GM21515 (cell line): Measurements from ENCODE around the gene NDUFS6.
"Not testable (repeated sequence)": the region's sequence is repeated elsewhere in the genome, so short reads cannot be mapped to it uniquely, and the experiment has no call there.

Experiments
- ATAC-seq: cut with Tn5 transposase; IDR thresholded peaks from one replicate; pipeline ENCODE4 v1.9.1; 2021; ENCODE audit not compliant: unreplicated experiment

Gene NDUFS6

DNA sequence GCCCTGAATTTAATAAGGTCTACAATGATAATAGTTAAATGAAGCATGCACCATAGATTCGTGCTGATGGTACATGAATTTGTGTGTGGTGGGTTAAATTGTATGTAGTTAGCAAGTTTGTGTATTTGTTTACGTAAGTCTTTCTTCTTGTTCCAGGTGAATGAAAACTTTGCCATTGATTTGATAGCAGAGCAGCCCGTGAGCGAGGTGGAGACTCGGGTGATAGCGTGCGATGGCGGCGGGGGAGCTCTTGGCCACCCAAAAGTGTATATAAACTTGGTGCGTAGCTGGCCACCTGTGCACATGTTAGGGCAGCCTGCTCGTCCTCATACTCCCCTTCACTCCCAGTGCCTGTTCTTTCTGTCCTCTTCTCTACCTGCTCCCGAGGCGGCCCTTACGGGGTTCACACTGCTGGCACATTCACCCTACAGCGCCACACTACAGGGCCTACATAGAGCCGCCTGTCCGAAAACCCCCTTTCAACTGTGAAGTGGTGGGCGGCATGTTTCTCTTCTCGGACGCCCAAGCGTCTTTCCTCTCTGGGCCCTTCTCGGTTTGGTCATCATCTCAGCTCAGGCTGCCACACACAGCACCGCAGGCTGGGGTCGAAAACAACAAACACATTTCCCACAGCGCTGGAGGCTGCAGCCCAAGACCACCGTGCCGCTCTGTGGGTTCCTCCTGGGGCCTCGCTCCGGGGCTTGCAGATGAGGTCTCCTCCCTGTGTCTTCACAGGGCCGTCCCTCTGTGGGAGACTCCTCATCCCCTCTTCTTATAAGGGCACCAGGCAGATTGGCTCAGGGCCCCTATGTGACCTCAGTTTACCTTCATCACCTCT is 13.2 kb downstream of the NDUFS6 start:
- no peak for ATAC-seq

DNA sequence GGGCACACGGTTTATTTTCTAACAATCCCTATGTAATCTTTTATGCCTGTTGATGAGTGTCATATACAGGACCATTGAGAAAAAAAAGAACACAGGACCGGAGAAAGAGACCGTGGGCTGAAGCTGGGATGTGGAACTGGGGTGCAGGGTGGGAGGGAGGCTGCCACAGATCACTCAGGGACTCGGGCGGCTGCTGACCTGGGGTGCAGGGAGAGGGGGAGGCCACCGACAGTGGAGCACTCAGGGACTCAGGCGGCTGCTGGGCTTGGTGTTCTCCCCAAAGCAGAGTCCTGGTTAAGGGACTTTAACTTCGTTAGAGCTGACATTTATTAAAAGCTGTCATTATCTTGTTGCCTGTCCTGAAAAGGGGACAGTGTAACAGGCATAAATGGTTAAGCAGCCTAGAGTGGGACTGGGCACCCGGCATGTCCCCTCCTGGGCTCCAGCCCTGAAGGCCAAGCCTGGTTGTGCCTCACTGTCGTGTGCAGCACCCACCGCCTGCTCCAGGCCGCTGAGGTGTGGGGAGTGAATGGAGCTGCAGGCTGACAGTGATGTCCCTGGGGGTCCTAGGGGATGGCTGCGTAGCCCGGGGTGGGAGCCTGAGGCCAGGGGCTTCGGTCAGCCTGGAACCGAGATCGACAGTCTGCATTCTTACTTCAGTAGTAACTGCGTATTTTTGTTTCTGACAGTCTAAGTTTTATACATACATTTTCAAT is 14.0 kb downstream of the NDUFS6 start:
- ATAC-seq, result no peak

DNA sequence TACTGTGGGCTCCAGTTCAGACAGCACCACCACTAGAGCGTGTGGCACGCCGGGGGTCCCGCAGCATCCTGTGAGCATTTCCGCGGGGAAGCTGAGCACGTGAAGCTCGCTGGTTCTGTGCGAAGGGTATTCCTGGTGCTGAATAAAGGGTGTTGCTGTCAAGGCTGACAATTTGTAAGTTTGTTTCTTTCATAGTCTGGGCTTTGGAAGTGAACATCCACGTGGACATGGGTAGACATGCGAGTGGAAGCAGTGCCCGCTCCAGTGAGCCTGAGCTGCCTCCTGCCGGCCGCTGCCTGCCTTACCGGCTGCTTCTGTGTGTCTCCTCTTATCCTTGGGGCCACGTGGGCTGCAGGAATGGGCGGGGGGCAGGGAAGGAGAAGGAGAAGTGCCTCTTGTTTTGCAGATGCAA is 14.7 kb downstream of the NDUFS6 start:
- ATAC-seq, result no peak

DNA sequence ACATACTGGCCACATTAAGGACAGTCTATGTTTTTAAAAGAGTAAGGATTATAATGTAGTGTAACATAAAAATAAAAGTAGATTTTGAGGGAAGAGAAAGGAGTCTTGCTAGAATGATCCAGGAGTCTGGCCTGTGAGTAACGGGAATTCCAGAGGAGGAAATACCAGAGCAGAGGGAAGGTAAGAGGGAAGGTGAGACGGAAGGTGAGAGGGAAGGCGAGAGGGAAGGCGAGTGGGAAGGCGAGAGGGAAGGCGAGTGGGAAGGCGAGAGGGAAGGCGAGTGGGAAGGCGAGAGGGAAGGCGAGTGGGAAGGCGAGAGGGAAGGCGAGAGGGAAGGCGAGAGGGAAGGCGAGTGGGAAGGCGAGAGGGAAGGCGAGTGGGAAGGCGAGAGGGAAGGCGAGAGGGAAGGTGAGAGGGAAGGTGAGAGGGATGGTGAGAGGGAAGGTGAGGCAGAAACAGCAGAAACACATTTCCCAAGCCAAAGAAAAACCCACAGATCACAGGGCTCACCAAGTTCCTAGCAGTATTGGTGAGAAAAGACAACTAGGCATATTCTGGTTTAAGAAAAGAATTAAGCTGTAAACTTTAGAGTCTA is 15.4 kb downstream of the NDUFS6 start:
- ATAC-seq, result not testable (repeated sequence)

DNA sequence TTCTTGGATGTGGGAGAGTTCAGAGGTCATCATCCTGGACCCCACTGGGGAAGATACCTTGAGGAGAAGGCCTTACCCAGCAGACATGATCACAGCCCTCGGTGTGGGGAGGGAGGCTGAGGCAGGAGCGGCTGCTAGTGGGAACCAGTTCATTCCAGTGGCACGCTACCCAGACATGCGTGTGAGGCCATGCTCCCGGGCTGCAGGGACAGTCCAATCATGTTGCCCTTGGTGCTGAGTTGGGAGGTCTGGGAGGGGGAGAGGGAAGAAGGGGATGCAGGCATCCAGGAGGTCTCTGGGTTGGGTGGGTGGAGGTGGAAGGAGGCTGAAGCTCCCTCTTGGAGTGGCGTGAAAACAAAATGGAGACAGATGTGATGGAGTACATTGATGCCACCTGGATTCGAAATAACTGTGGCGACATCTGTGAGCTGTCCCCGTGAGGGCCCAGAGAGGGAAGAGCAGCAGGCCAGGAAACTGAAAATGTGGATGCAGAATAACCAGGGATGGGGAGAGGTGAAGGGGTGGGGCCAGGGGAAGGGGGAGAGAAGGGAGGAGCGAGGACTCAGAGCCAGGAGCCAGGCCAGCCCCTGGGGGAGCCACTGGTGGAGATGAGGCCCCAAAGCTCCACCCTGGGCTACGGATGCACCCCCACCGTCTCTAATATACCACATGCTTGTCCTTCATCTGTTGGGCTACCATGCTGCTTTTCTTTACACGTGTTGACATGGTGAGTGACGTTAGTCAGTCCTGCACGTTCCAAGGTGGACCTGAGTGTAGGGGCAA is 16.2 kb downstream of the NDUFS6 start:
- no peak for ATAC-seq

DNA sequence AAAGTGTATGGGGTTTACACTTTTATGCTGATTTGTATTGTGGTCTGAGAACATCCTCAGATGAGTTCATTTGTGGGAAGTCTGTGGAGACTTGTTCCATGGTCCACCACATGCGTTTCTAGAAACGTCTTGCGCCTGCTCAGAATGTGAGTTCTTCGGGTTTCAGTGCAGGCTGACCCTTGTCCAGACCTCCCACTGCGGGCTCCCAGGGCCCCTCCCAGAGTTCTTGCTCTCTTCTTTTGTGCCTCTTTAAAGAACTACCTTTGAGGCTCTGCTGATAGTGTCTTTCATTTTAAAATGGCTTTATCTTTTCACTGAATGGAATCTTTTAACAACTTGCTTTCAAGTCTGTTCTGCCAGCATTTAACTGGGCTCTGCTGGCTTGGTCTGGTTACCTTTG is 17.6 kb downstream of the NDUFS6 start:
- ATAC-seq, result no peak

DNA sequence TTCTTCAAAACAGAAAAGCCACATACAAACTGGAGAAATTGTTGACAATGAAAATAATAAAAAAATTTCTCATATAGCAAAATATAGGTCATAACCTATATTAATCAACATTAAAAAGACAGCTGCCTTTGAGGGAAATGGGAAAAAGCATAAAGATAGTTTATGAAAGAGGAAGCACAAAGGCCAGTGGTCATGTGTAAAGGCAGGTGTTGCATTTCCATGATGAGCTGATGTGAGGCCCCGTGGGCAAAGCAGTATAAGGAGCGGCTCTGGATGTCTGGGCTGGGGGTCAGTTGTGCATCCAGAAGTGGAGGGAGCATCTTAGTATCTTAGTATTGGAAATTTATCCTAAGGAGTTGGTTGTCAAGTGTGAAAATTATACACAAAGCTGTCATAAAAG is 18.3 kb downstream of the NDUFS6 start:
- ATAC-seq, result no peak

DNA sequence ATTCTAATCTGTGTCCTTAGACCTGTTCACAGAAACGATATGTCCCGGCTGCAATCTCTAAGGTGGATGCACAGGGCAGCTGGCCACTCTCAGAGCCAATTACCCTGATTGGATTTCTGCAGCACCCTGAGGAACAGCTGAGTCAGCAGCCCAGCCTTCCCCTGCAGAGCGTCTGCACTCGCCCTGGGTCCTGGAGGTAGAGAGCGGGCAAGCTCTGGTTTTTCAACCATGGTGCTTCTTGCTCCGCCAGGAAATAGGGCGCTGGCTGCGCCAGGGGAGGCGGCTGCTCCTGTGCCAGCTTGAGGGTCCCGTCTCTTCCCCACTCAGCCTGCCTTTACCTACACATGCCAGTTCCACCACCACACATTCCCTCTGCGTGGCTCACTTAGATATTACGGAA is 19.2 kb downstream of the NDUFS6 start:
- ATAC-seq, result no peak

DNA sequence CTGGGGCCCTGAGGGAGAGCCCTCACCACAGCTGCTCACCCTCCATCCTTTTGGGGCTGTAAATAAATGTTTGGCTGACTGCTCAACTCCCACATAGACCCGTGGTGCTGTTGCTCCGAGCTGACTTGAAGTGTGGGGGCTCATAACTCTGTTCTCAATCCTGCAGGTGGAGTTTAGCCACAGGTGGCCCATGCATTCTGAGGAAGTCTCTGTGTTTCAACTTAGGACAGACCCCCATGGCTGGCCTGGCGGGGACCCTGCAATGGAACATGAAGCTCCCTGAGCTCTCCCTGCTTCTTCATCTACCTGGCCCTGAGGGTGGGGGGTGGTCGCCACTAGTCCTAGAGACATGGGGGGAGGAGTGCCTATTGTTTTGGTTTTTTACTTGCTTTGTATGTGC is 19.7 kb downstream of the NDUFS6 start:
- no peak for ATAC-seq

DNA sequence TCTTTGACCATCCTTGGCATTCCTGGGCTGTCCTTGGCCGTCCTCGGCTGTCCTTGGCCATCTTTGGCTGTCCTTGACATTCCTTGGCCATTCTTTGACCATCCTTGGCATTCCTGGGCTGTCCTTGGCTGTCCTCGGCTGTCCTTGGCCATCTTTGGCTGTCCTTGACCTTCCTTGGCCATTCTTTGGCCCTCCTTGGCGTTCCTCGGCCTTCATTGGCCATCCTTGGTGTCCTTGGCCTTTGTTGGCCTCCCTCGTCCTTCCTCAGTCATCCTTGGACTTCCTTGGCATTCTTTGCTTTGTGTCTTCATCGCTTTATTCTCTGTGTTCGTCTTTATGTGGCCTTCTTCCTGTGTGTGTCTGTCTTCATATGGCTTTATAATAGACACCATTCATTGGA is 20.7 kb downstream of the NDUFS6 start:
- no peak for ATAC-seq

DNA sequence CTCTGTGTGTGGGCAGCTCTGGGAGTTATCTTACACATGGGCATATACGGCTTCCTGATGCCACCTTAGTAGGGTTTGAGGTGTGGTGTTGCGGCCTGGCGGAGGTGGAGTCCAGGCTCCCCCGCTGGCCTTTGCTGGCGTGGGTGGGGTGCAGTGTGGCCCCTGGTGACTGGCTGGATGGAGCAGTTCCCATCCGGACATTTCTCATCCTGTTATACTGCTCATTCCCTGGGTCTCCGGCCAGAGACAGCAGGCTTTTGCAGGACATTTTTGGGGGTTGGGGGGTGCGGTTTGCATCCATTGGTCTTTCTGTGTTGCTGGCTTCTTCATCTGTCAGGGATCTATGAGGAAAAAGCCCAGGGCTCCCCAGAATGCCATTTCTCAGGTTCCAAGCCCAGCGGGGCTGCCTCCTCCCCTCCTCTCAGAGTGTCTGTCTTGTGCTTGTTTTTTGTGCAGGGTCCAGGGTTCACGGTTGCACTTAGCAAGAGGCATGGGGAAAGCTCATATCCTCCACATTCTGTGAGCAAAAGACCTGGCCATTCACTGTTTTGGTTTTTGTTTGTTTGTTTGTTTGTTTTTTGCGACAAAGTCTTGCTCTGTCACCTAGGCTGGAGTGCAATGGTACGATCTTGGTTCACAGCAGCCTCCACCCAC is 22.3 kb downstream of the NDUFS6 start:
- no peak for ATAC-seq

DNA sequence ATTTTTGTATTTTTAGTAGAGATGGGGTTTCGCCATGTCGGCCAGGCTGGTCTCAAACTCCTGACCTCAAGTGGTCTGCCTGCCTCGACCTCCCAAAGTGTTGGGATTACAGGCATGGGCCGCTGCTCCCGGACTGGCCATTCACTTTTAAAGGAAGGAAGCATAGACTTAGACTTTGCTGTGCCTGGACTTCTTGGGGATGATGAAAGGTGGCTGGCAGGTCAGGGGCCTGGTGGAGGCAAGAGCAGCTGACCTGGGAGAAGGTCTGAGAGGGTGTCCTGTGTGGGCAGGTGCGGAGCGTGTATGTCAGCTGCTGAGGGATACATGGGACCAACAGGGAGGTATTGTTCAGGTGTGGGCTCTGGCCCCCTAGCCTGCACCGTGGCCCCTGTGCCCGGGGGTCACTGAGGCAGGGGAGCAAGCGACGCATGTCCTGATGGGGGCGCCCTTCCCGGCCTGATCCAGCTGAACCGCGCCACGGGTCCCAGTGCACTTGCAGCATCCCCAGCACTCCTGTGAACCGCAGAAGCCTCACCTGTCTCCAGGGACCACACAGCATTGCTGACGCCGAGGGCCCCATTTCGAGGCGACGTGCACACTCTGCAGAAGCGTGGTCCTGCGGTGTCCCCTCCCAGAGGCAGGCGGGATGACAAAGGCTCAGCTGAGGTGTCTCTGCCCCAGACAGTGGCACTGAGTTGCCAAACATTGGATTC is 23.1 kb downstream of the NDUFS6 start:
- no peak for ATAC-seq

DNA sequence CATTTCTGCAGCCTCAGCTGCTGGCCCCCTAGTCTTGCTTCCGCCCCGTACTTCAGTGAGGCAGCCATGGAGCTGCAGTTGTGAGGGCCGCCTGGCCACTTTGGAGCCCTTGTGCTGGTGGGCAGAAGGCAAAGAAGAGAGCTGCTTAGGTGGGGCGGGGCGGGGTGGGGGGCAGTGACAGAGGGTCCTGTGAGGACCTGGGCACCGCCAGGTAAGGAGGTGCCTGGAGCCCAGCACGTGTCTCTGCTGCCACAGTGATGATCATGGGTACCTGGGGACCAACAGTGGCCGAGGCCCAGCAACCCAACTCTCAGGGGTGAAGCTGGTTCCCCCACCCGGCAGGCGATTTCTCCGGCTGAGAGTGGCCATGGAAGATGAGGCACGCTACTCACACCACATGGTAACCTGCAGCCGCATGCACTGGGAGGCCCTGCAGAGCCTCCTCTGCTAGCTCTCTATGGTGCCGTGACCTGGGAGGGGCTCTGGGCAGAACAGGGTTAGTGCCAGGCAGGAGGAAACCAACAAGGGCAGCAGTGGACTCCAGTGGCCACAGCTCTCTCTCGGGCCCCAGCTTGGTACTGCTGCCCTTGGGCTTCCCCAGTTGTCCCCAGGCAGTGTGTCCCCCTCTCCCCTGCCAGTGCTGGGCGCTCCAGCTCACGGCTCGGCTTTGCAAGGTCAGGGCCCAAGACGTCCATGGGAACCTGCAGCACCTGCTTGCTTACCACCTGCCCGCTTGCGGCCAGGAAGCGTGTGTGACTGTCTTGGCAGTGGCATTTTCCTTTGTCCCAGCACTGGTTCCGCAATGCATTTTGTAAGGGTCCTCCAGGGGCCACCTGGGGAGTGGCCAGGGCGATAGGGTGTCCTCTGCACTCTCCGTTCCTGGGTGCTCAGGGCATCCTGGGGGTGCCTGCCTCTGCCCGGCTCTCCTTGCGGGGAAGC is 24.0 kb downstream of the NDUFS6 start:
- no peak for ATAC-seq

DNA sequence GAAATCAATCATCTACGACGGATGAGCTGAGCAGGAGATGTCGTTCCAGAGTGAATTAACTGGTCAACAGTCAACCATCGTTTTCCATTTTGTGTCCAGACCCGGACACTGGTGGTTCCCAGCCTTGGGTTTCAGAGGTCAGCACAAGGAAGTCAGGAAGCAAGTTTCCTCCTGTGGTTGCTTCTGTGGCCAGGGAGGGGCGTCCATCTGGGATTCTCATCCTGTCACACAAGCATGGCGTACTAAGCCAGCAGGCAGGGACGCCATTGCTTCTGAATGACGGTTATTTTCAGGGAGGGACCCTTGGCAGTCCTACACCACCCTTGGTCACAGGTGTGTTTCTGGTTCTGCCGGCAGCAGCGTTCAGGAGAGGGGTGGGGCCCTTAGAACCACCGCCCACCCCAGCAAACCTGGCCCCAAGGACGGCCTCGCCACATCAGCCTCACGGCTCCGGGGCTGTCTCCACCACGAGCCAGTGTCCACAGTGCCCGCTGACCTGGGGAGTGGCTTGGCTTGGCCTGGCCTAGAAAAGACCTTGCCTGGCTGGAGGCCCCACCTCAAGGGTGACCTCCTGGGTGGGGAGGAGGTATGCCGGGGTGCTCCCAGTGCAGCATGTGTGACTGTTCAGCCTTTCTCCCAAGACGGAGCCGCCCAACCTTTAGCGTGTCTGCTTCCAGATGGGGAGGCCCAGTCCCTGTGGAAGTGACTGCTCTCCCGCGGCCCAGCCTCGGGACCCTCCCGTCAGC is 25.2 kb downstream of the NDUFS6 start:
- no peak for ATAC-seq

DNA sequence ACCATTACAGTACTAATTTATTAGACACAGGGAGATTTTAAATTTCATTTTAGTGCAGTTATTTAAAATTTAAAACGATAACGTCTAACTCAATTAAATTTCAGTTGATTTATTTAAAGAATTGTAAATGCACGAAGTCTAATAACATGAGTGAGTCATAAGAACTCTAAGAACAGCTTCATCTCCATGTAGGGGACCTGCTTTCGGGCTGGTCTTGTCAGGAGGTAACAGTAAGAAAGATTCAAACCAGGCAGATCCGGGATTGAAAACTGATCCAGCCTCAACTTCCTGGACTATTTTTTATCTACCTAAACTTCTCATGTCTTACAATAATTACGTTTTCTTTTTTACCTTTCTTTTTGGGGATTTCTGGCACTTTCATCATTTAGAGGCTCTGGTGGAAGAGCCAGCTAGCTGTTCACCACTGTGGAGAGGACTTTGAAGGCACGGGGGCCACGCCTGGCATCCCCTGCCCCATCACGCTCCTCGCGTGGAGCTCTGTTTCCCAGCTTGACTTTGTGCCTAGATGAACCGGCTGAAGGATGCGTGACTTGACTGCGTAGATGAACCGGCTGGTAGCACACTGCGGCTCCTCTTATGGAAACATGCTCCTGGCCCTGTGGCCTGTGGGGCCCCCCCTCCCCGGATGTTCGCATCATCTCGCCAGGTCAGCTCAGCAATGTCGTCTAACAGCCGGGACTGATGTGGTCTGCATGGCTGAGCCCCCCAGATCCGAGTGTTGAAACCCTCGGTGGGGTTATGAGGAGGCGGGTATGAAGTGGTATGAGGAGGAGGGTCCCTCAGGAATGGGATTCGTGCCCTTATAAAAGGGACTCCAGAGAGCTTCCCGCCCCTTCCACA is 26.0 kb downstream of the NDUFS6 start:
- no peak for ATAC-seq

DNA sequence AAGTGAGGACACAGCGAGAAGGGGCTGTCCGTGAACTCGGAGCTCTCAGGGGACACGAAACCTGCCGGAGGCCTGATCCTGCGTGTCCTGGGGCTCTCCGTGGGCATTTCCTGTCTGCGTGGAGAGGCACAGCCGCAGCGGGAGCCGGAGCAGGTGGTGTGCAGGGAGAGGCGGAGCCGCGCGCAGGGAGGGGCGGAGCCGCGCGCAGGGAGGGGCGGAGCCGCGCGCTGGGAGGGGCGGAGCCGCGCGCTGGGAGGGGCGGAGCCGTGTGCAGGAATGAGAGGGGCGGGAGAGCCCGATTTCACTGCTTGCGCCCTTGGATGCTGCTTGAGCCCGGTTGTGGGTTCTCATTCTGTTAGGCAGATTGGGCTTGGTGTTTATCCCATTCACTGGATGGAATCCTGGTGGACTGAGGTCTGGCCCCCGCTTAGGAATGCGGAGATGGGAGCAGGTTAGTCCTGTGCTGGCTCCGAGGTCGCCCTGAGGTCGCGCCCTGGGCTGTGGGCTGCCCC is 26.7 kb downstream of the NDUFS6 start:
- no peak for ATAC-seq

DNA sequence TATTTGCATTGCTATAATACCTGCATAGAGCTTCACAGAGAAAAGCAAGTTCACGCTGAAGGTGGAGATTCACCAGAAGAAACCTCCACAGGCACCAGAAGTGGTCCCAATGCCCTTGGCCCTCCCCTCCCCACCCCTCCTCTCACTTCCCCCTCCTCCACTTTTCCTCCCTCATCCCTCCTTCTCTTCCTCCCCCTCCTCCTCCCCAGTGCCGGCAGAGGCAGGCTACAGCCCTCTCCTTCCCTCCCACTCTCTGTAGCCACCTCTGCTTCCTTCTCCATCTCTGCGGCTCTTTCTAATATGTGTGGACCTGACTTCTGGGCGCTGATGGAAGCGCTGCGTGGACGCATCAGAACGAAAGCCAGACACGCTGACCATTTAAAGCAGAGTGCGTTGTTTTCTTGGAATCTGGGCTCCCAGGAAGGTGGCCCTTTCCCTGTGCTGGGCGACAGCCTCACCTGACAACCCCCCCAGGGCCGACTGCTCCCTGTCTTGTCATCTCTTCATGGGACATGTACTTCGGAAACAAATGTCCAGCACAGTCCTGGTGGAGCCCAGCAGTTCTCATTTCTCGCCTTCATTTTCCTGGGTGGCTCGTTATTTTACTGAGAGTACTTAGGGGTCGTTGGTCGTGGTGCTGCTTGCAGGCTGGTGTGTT is 29.5 kb downstream of the NDUFS6 start:
- no peak for ATAC-seq
